ENCODE data around the gene TRIM7. TPM values are rescaled to one million over a fixed set of nuclear protein-coding genes. Genes with fewer than 3 reads are reported as not detected.

TRIM7 gene
- total RNA-seq, 1 experiment from 2014 or later, result 25.8 TPM

DNA sequence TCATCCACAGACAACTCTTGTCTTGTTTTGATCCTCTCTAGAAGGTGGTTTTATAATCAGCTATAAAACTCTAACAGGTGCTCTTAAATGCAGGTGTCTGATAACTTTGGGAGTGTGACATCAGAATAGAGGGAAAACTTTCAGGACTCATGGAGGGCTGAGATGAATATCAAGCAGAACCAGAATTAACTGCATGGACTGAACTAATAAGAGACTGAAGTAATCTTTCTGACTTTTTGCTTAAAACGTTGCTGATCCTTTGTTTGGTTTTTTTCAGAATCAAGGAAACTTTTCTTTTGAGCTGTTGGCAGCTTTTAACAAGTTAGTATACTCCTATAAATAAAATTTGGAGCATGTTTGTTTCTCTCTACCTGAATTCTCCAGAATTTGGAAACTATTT is 59.9 kb downstream of the TRIM7 start:
- DNase-seq (ENCODE audit: low read depth, low spot score) (no peak), ATAC-seq (no peak)
- no peaks in the 10 kb centered on the region for H3K9me3 ChIP-seq (ENCODE audit: control insufficient read depth, insufficient read depth, low read depth, low read length)
- no peak overlapping the region for H3K4me3 ChIP-seq (ENCODE audit: low read depth in 2 of 2, low read length in 2 of 2)
- H3K27me3 ChIP-seq (ENCODE audit: control insufficient read depth, insufficient read depth, low read length), result no peaks in the 10 kb centered on the region
- TF ChIP-seq, protein P1, sequence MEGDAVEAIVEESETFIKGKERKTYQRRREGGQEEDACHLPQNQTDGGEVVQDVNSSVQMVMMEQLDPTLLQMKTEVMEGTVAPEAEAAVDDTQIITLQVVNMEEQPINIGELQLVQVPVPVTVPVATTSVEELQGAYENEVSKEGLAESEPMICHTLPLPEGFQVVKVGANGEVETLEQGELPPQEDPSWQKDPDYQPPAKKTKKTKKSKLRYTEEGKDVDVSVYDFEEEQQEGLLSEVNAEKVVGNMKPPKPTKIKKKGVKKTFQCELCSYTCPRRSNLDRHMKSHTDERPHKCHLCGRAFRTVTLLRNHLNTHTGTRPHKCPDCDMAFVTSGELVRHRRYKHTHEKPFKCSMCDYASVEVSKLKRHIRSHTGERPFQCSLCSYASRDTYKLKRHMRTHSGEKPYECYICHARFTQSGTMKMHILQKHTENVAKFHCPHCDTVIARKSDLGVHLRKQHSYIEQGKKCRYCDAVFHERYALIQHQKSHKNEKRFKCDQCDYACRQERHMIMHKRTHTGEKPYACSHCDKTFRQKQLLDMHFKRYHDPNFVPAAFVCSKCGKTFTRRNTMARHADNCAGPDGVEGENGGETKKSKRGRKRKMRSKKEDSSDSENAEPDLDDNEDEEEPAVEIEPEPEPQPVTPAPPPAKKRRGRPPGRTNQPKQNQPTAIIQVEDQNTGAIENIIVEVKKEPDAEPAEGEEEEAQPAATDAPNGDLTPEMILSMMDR (IDR thresholded peaks at IDR 0.05), result no peak
- TF ChIP-seq TCF7L2 (IDR thresholded peaks at IDR 0.05; ENCODE audit: low read depth, low read length) (no peak), SIN3A (IDR thresholded peaks at IDR 0.05; ENCODE audit: borderline replicate concordance, insufficient read depth, low read depth, low read length) (no peak), POLR2AphosphoS5 (IDR thresholded peaks at IDR 0.05; ENCODE audit: low read depth, low read length) (no peak)
- TF ChIP-seq, protein P2, sequence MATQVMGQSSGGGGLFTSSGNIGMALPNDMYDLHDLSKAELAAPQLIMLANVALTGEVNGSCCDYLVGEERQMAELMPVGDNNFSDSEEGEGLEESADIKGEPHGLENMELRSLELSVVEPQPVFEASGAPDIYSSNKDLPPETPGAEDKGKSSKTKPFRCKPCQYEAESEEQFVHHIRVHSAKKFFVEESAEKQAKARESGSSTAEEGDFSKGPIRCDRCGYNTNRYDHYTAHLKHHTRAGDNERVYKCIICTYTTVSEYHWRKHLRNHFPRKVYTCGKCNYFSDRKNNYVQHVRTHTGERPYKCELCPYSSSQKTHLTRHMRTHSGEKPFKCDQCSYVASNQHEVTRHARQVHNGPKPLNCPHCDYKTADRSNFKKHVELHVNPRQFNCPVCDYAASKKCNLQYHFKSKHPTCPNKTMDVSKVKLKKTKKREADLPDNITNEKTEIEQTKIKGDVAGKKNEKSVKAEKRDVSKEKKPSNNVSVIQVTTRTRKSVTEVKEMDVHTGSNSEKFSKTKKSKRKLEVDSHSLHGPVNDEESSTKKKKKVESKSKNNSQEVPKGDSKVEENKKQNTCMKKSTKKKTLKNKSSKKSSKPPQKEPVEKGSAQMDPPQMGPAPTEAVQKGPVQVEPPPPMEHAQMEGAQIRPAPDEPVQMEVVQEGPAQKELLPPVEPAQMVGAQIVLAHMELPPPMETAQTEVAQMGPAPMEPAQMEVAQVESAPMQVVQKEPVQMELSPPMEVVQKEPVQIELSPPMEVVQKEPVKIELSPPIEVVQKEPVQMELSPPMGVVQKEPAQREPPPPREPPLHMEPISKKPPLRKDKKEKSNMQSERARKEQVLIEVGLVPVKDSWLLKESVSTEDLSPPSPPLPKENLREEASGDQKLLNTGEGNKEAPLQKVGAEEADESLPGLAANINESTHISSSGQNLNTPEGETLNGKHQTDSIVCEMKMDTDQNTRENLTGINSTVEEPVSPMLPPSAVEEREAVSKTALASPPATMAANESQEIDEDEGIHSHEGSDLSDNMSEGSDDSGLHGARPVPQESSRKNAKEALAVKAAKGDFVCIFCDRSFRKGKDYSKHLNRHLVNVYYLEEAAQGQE (IDR thresholded peaks at IDR 0.05; ENCODE audit: insufficient read depth in 1 of 2, low read depth in 2 of 2, low read length in 1 of 2), result no peak
- ChIA-PET POLR2A (no interaction called here), CTCF (no interaction called here)
- no TSS peak for BruUV-seq (replicated peaks)
- in situ Hi-C loops (cut with HindIII; ENCODE audit: low pct_unique_long_range_greater_than_20kb, low sequenced_read_pairs), result no loop called here
- intact Hi-C loops (cut with micrococcal nuclease; ENCODE audit: unreplicated experiment), result no loop called here
- H3K4me1 ChIP-seq (ENCODE audit: control insufficient read depth, insufficient read depth, low read length), result no peaks in the 10 kb centered on the region
- H3K27ac ChIP-seq (ENCODE audit: low read length), result no peak overlapping the region
- H3K36me3 ChIP-seq (ENCODE audit: control insufficient read depth, insufficient read depth, low read length), result no peaks in the 10 kb centered on the region

Small RNAs within 50 kb of the gene (microRNA-seq; reads per million reads assigned to microRNA genes)
- not detected for gene MIR4638 (ENCODE audit: unreplicated experiment)

Other genes with a start within 250 kb of the TRIM7 start
- gene BTNL3, start 216.3 kb downstream of the TRIM7 start, total RNA-seq (2021; ENCODE audit: unreplicated experiment), result not detected
- 37.5 TPM for gene BTNL9, start 164.9 kb downstream of the TRIM7 start, total RNA-seq (2021; ENCODE audit: unreplicated experiment)
- not detected for gene OR2V1, start 74.0 kb downstream of the TRIM7 start, total RNA-seq (2021; ENCODE audit: unreplicated experiment)
- not detected for gene OR2V2, start 57.6 kb downstream of the TRIM7 start, total RNA-seq (2021; ENCODE audit: unreplicated experiment)
- gene TRIM41, start 18.1 kb upstream of the TRIM7 start, total RNA-seq (2021; ENCODE audit: unreplicated experiment), result 58.3 TPM
- 1,623 TPM for gene RACK1, start 38.7 kb upstream of the TRIM7 start, total RNA-seq (2021; ENCODE audit: unreplicated experiment)
- 9.3 TPM for gene TRIM52, start 55.9 kb upstream of the TRIM7 start, total RNA-seq (2021; ENCODE audit: unreplicated experiment)
- gene OR4F3, start 162.1 kb upstream of the TRIM7 start, total RNA-seq (2021; ENCODE audit: unreplicated experiment), result not detected